DND-41 (cell line): ENCODE data around the gene PPDPF.

Source experiments
- ATAC-seq: fragments of 200-7000 bp; cut with Tn5 transposase; 3 replicates; pipeline ENCODE4 v1.9.1; 2021; ENCODE audit warnings: low read depth; ENCODE audit not compliant: insufficient read depth
- DNase-seq: peaks from one replicate; pipeline ENCODE4 v3.0.0-alpha.2; 2020
- H2AFZ ChIP-seq: 2 replicates; pipeline ENCODE4 v1.6.0; 2012; ENCODE audit warnings: low read depth, low read length
- H3K27ac ChIP-seq: 2 replicates; pipeline ENCODE4 v1.5.1; 2012; ENCODE audit warnings: low read length, inconsistent platforms
- H3K27me3 ChIP-seq: fragments of 200-600 bp; sonication (generic); 2 replicates; pipeline ENCODE4 v1.6.0; 2012; ENCODE audit warnings: low read length, mild to moderate bottlenecking, inconsistent platforms; ENCODE audit not compliant: insufficient read depth, poor library complexity
- H3K36me3 ChIP-seq: 2 replicates; pipeline ENCODE4 v1.5.1; 2012; ENCODE audit warnings: low read length, inconsistent platforms; ENCODE audit not compliant: insufficient read depth
- H3K4me1 ChIP-seq: 2 replicates; pipeline ENCODE4 v1.5.1; 2012; ENCODE audit warnings: mild to moderate bottlenecking, low read length; ENCODE audit not compliant: insufficient read depth
- H3K4me2 ChIP-seq: 2 replicates; pipeline ENCODE4 v1.6.0; 2012; ENCODE audit warnings: mild to moderate bottlenecking, moderate library complexity, low read length, inconsistent platforms; ENCODE audit not compliant: insufficient read depth
- H3K4me3 ChIP-seq, 2 experiments: fragments of 200-600 bp in 1 of 2; shearing (Covaris generic) in 1 of 2; 2 replicates each; pipeline ENCODE4 v1.5.1; 2012 to 2016; ENCODE audit warnings: inconsistent platforms in 2 of 2, low read length in 2 of 2, mild to moderate bottlenecking in 2 of 2, low read depth in 1 of 2, moderate library complexity in 1 of 2
- H3K79me2 ChIP-seq: 2 replicates; pipeline ENCODE4 v1.6.0; 2012; ENCODE audit warnings: low read length, inconsistent platforms; ENCODE audit not compliant: insufficient read depth
- H3K9ac ChIP-seq: 2 replicates; pipeline ENCODE4 v1.6.0; 2012; ENCODE audit warnings: low read depth, mild to moderate bottlenecking, inconsistent platforms, low read length, moderate library complexity
- H3K9me3 ChIP-seq: 2 replicates; pipeline ENCODE4 v1.5.1; 2012; ENCODE audit warnings: low read length, moderate library complexity, mild to moderate bottlenecking, inconsistent platforms; ENCODE audit not compliant: insufficient read depth, severe bottlenecking
- H4K20me1 ChIP-seq: 2 replicates; pipeline ENCODE4 v1.6.0; 2012; ENCODE audit warnings: low read length; ENCODE audit not compliant: insufficient read depth
- EZH2 ChIP-seq: IDR thresholded peaks from 3 replicates; pipeline ENCODE4 v1.6.1; 2012; ENCODE audit warnings: borderline replicate concordance, low read depth, mild to moderate bottlenecking, moderate library complexity, low read length, inconsistent platforms; ENCODE audit not compliant: severe bottlenecking
- TF ChIP-seq, protein P1 (sequence below): IDR thresholded peaks from 2 replicates; pipeline ENCODE4 v1.5.1; 2012; ENCODE audit warnings: borderline replicate concordance, low read length, moderate library complexity, mild to moderate bottlenecking; ENCODE audit not compliant: poor library complexity, severe bottlenecking; ENCODE audit errors: extremely low read depth

PPDPF gene

DNA sequence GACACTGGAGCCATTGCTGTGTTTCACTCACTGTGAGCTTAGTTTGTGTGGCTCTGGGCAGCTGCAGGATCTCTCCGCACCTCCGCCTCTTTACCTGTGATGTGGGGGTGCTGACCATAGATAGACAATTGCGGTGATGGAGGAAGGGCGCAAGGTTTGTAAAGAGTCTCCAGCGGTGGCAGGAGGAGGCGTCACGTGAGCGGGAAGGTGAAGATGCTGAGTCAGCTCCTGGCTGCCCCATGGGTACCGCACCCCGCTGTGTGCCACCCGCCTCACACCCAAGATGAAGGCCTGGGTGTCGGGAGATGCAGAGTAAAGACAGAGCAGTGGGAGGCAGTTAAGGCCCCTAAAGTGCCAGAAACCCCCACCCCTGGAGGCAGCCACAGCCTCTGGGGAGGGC, 39.1 kb upstream of the PPDPF start:
- TF ChIP-seq, protein P1, sequence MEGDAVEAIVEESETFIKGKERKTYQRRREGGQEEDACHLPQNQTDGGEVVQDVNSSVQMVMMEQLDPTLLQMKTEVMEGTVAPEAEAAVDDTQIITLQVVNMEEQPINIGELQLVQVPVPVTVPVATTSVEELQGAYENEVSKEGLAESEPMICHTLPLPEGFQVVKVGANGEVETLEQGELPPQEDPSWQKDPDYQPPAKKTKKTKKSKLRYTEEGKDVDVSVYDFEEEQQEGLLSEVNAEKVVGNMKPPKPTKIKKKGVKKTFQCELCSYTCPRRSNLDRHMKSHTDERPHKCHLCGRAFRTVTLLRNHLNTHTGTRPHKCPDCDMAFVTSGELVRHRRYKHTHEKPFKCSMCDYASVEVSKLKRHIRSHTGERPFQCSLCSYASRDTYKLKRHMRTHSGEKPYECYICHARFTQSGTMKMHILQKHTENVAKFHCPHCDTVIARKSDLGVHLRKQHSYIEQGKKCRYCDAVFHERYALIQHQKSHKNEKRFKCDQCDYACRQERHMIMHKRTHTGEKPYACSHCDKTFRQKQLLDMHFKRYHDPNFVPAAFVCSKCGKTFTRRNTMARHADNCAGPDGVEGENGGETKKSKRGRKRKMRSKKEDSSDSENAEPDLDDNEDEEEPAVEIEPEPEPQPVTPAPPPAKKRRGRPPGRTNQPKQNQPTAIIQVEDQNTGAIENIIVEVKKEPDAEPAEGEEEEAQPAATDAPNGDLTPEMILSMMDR: no peak
- TF ChIP-seq EZH2: no peak
- no peaks in the 10 kb centered on the region for H3K4me1 ChIP-seq
- H4K20me1 ChIP-seq: peaks cover 13% of the 10 kb centered on the region; the same call in 1 of the 2 replicates
- no peak overlapping the region for H3K27ac ChIP-seq
- no peaks in the 10 kb centered on the region for H3K36me3 ChIP-seq
- no peak for ATAC-seq
- no peak overlapping the region for H3K9ac ChIP-seq
- no peak overlapping the region for H2AFZ ChIP-seq
- peaks cover 3% of the 10 kb centered on the region for H3K27me3 ChIP-seq
- H3K4me3 ChIP-seq: no peak overlapping the region
- DNase-seq: no peak
- no peaks in the 10 kb centered on the region for H3K79me2 ChIP-seq
- H3K9me3 ChIP-seq: no peaks in the 10 kb centered on the region
- no peak overlapping the region for H3K4me2 ChIP-seq

- H2AFZ ChIP-seq: no peak overlapping the region
- no peak for ATAC-seq
Observed at GRCh38 chr20:63482021-63482587, 38.5 kb upstream of the PPDPF start.

DNA sequence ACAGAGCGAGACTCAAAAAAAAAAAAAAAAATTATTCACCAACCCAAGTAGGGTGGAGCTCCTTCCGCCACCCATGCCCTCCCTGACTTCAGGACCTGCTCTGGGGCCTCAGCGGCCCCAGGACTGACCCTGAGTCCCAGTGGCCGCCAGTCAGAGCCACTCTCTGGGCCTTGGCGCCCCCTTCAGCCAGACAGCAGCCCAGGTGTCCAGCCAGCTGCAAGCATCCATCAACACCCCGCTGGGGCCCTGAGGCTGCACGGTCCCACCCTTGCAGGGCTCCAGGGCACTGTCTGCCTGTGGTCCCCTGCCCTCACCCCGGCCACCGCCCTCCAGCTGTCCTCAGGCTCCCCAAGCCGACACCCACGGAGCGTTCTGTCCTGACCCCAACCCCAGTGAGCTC, 36.7 kb upstream of the PPDPF start:
- Histone ChIP-seq H3K36me3 (no peaks in the 10 kb centered on the region), H3K79me2 (no peaks in the 10 kb centered on the region), H3K4me1 (no peaks in the 10 kb centered on the region), H3K4me2 (no peak overlapping the region), H3K4me3 (no peak overlapping the region), H3K9me3 (no peaks in the 10 kb centered on the region), H4K20me1 (peaks cover 5% of the 10 kb centered on the region; the same call in 1 of the 2 replicates), H3K27me3 (no peaks in the 10 kb centered on the region), H2AFZ (no peak overlapping the region), H3K9ac (no peak overlapping the region), H3K27ac (no peak overlapping the region)
- TF ChIP-seq, protein P1: no peak
- TF ChIP-seq EZH2: no peak
- DNase-seq (no peak), ATAC-seq (no peak)

More at GRCh38 chr20:63482021-63482587, 38.5 kb upstream of the PPDPF start:
- Histone ChIP-seq H3K4me3 (no peak overlapping the region), H3K4me2 (no peak overlapping the region), H3K27ac (no peak overlapping the region), H3K4me1 (no peaks in the 10 kb centered on the region), H3K36me3 (no peaks in the 10 kb centered on the region), H3K79me2 (no peaks in the 10 kb centered on the region), H3K9ac (no peak overlapping the region), H4K20me1 (peaks cover 13% of the 10 kb centered on the region; the same call in 1 of the 2 replicates), H3K9me3 (no peaks in the 10 kb centered on the region), H3K27me3 (peaks cover 2% of the 10 kb centered on the region)
- DNase-seq: no peak
- TF ChIP-seq, protein P1: no peak
- TF ChIP-seq EZH2: no peak

- DNase-seq: no peak
Observed at GRCh38 chr20:63484236-63484635, 36.3 kb upstream of the PPDPF start.

More at GRCh38 chr20:63484236-63484635, 36.3 kb upstream of the PPDPF start:
- H3K4me1 ChIP-seq: no peaks in the 10 kb centered on the region
- no peaks in the 10 kb centered on the region for H3K36me3 ChIP-seq
- H3K79me2 ChIP-seq: no peaks in the 10 kb centered on the region
- H3K9me3 ChIP-seq: no peaks in the 10 kb centered on the region
- no peaks in the 10 kb centered on the region for H3K27me3 ChIP-seq
- no peak overlapping the region for H3K27ac ChIP-seq
- H3K4me3 ChIP-seq: no peak overlapping the region
- H3K4me2 ChIP-seq: no peak overlapping the region
- H4K20me1 ChIP-seq: peaks cover 5% of the 10 kb centered on the region; the same call in 1 of the 2 replicates
- TF ChIP-seq EZH2: no peak
- TF ChIP-seq, protein P1: no peak
- no peak overlapping the region for H3K9ac ChIP-seq
- 0 out of 3 replicates have a peak, but pooled peaks have one; percentile 22 for ATAC-seq
- no peak overlapping the region for H2AFZ ChIP-seq
